ENCODE data around the gene LRP1B. TPM values are rescaled to one million over a fixed set of nuclear protein-coding genes. Genes with fewer than 3 reads are reported as not detected.
A peak's percentile ranks its signal among the peaks of the same experiment; 100 is the strongest.

The LRP1B gene
- total RNA-seq, 6 experiments from 2014 or later = 0.06 to 1.7 (median 0.15) TPM; not detected in 1

GRCh38 chr2:140542627-140543026 lies 1588.2 kb downstream of the LRP1B start:
- Histone ChIP-seq H3K9me3 (no peaks in the 10 kb centered on the region), H3K27me3 (no peaks in the 10 kb centered on the region), H3K36me3 (no peaks in the 10 kb centered on the region), H3K4me1 (no peaks in the 10 kb centered on the region), H3K4me3 (no peak overlapping the region), H3K27ac (no peak overlapping the region)
- intact Hi-C loops (cut with DNase I) = no loop called here
- ATAC-seq (peak; percentile 22 to 90 (median 82)), DNase-seq (peak in 1 of 3 donors; percentile 24)
- 54% methylated on average over 5 of the region's 5 CpGs for WGBS (ENCODE audit: insufficient coverage, low coverage, low lambda C conversion rate, missing lambda C conversion rate)
- TF ChIP-seq CTCF (IDR thresholded peaks at IDR 0.05) (no peak), POLR2A (IDR thresholded peaks at IDR 0.05) (no peak)

GRCh38 chr2:140539242-140539875 lies 1591.5 kb downstream of the LRP1B start:
- 50% methylated on average over 7 of the region's 7 CpGs for WGBS (ENCODE audit: insufficient coverage, low coverage, low lambda C conversion rate, missing lambda C conversion rate)
- TF ChIP-seq POLR2A (IDR thresholded peaks at IDR 0.05) (no peak), CTCF (IDR thresholded peaks at IDR 0.05) (no peak)
- DNase-seq (no peak), ATAC-seq (no peak)
- Histone ChIP-seq H3K36me3 (no peaks in the 10 kb centered on the region), H3K4me3 (no peak overlapping the region), H3K9me3 (no peaks in the 10 kb centered on the region), H3K27ac (no peak overlapping the region), H3K27me3 (no peaks in the 10 kb centered on the region), H3K4me1 (no peaks in the 10 kb centered on the region)
- intact Hi-C loops (cut with DNase I) = no loop called here

- WGBS (ENCODE audit: insufficient coverage, low coverage, low lambda C conversion rate, missing lambda C conversion rate) = 20% methylated on average over 1 of the region's 2 CpGs
- peak in 3 of 4 donors; percentile 34 to 58 (median 47) for ATAC-seq
- intact Hi-C loops (cut with DNase I) = no loop called here
- no peaks in the 10 kb centered on the region for H3K9me3 ChIP-seq
- H3K36me3 ChIP-seq = no peaks in the 10 kb centered on the region
- no peak for TF ChIP-seq CTCF (IDR thresholded peaks at IDR 0.05)
- no peaks in the 10 kb centered on the region for H3K27me3 ChIP-seq
- no peak overlapping the region for H3K4me3 ChIP-seq
- H3K4me1 ChIP-seq = peaks cover 0 to 2% (median 0%) of the 10 kb centered on the region in 4 donors
- no peak overlapping the region for H3K27ac ChIP-seq
- DNase-seq = no peak
Measured at GRCh38 chr2:140529706-140530105, 1601.1 kb downstream of the LRP1B start.

GRCh38 chr2:140528982-140529381 lies 1601.8 kb downstream of the LRP1B start:
- ATAC-seq = peak in 2 of 4 donors; percentile 43 to 50
- no peak for TF ChIP-seq POLR2A (IDR thresholded peaks at IDR 0.05)
- TF ChIP-seq CTCF (IDR thresholded peaks at IDR 0.05) = no peak
- DNase-seq = no peak

More at GRCh38 chr2:140528982-140529381, 1601.8 kb downstream of the LRP1B start:
- 57% methylated on average over 2 of the region's 2 CpGs for WGBS (ENCODE audit: insufficient coverage, low coverage, low lambda C conversion rate, missing lambda C conversion rate)
- Histone ChIP-seq H3K4me3 (no peak overlapping the region), H3K36me3 (no peaks in the 10 kb centered on the region), H3K27ac (no peak overlapping the region), H3K27me3 (no peaks in the 10 kb centered on the region), H3K4me1 (peaks cover 0 to 2% (median 0%) of the 10 kb centered on the region in 4 donors), H3K9me3 (no peaks in the 10 kb centered on the region)
- intact Hi-C loops (cut with DNase I) = no loop called here

All from right lobe of liver (tissue), 6 donors.